Measurements from ENCODE around the gene CAB39. TPM values are rescaled to one million over a fixed set of nuclear protein-coding genes. Genes with fewer than 3 reads are reported as not detected.

Gene CAB39
- total RNA-seq, 2 experiments from 2014 or later = 122 to 148 TPM

GRCh38 chr2:230797515-230798495 is 85.2 kb downstream of the CAB39 start:
- DNase-seq (peak; percentile 52), ATAC-seq (peak; percentile 21)
- Mint-ChIP-seq H3K9me3 (ENCODE audit: low read depth) (no peaks in the 10 kb centered on the region), H3K27ac (peak overlapping the region; percentile 82), H3K4me3 (no peak overlapping the region), H3K27me3 (no peaks in the 10 kb centered on the region), H3K4me1 (peaks cover 27% of the 10 kb centered on the region), H3K36me3 (ENCODE audit: low read depth) (peaks cover 61% of the 10 kb centered on the region)
- intact Hi-C loops (cut with DNase I, micrococcal nuclease) = loop anchor here (1.0 to 10.0 kb wide), 12 partner anchors 75 to 791 kb away; partner anchors contain the start of genes SP100 (in 2 of the 2) and CAB39 (in 1 of the 2)
- POLR2A ChIA-PET = interaction anchor here (1.1 kb wide), 1 partner anchor 84 kb away, joined by 5 read pairs; no protein-coding TSS in a partner anchor
- CTCF ChIA-PET = interaction anchor here (0.5 to 3.7 kb wide), 57 partner anchors 7 to 789 kb away, joined by 3 to 36 read pairs (median 4); no protein-coding TSS in a partner anchor

GRCh38 chr2:230798769-230799399 is 86.2 kb downstream of the CAB39 start:
- DNase-seq = peak; percentile 63
- H3K27ac Mint-ChIP-seq = peak overlapping the region; percentile 82
- POLR2A ChIA-PET = interaction anchor here (1.1 kb wide), 1 partner anchor 85 kb away, joined by 5 read pairs; no protein-coding TSS in a partner anchor

GRCh38 chr2:230805353-230806017 is 92.8 kb downstream of the CAB39 start:
- peak; percentile 76 for ATAC-seq
- Mint-ChIP-seq H3K27me3 (no peaks in the 10 kb centered on the region), H3K27ac (peak overlapping the region; percentile 70), H3K36me3 (ENCODE audit: low read depth) (peaks cover 58% of the 10 kb centered on the region), H3K4me1 (peaks cover 24% of the 10 kb centered on the region), H3K4me3 (no peak overlapping the region), H3K9me3 (ENCODE audit: low read depth) (no peaks in the 10 kb centered on the region)
- DNase-seq = peak; percentile 46
- ChIA-PET CTCF (interaction anchor here (0.6 to 1.9 kb wide), 8 partner anchors 11 to 93 kb away, joined by 3 to 8 read pairs (median 4); no protein-coding TSS in a partner anchor), POLR2A (interaction anchor here (0.6 to 0.9 kb wide), 2 partner anchors 12 to 19 kb away, joined by 3 read pairs; no protein-coding TSS in a partner anchor)
- intact Hi-C loops (cut with DNase I, micrococcal nuclease) = no loop called here

More at GRCh38 chr2:230798769-230799399, 86.2 kb downstream of the CAB39 start:
- Mint-ChIP-seq H3K27me3 (no peaks in the 10 kb centered on the region), H3K9me3 (ENCODE audit: low read depth) (no peaks in the 10 kb centered on the region), H3K36me3 (ENCODE audit: low read depth) (peaks cover 61% of the 10 kb centered on the region), H3K4me3 (no peak overlapping the region), H3K4me1 (peaks cover 18% of the 10 kb centered on the region)
- ATAC-seq = no peak
- CTCF ChIA-PET = interaction anchor here (0.7 to 3.7 kb wide), 50 partner anchors 8 to 790 kb away, joined by 3 to 36 read pairs (median 4); no protein-coding TSS in a partner anchor
- intact Hi-C loops (cut with DNase I, micrococcal nuclease) = loop anchor here (1.0 to 10.0 kb wide), 12 partner anchors 76 to 792 kb away; partner anchors contain the start of genes SP100 (in 2 of the 2) and CAB39 (in 1 of the 2)

GRCh38 chr2:230807729-230808128 is 95.1 kb downstream of the CAB39 start:
- Mint-ChIP-seq H3K4me3 (no peak overlapping the region), H3K27ac (peak overlapping the region; percentile 66), H3K27me3 (no peaks in the 10 kb centered on the region), H3K36me3 (ENCODE audit: low read depth) (peaks cover 51% of the 10 kb centered on the region), H3K4me1 (peaks cover 24% of the 10 kb centered on the region), H3K9me3 (ENCODE audit: low read depth) (no peaks in the 10 kb centered on the region)
- ChIA-PET POLR2A (no interaction called here), CTCF (no interaction called here)
- no peak for ATAC-seq
- intact Hi-C loops (cut with DNase I, micrococcal nuclease) = no loop called here
- no peak for DNase-seq

- Mint-ChIP-seq H3K4me1 (peaks cover 25% of the 10 kb centered on the region), H3K4me3 (no peak overlapping the region), H3K27me3 (no peaks in the 10 kb centered on the region), H3K9me3 (ENCODE audit: low read depth) (no peaks in the 10 kb centered on the region), H3K36me3 (ENCODE audit: low read depth) (peaks cover 48% of the 10 kb centered on the region), H3K27ac (no peak overlapping the region)
- intact Hi-C loops (cut with DNase I, micrococcal nuclease) = no loop called here
- ChIA-PET POLR2A (no interaction called here), CTCF (interaction anchor here (1.0 to 4.6 kb wide), 6 partner anchors 10 to 229 kb away, joined by 3 to 22 read pairs (median 4); no protein-coding TSS in a partner anchor)
- ATAC-seq = no peak
- DNase-seq = no peak
Observed at GRCh38 chr2:230809015-230809414, 96.4 kb downstream of the CAB39 start.

GRCh38 chr2:230809677-230810251 is 97.1 kb downstream of the CAB39 start:
- intact Hi-C loops (cut with DNase I, micrococcal nuclease) = no loop called here
- H3K36me3 Mint-ChIP-seq (ENCODE audit: low read depth) = peaks cover 45% of the 10 kb centered on the region
- H3K27me3 Mint-ChIP-seq = no peaks in the 10 kb centered on the region
- ChIA-PET CTCF (interaction anchor here (0.6 to 4.6 kb wide), 9 partner anchors 9 to 497 kb away, joined by 3 to 22 read pairs (median 3); no protein-coding TSS in a partner anchor), POLR2A (no interaction called here)
- no peaks in the 10 kb centered on the region for H3K9me3 Mint-ChIP-seq (ENCODE audit: low read depth)
- no peak for DNase-seq
- no peak overlapping the region for H3K27ac Mint-ChIP-seq
- peaks cover 21% of the 10 kb centered on the region for H3K4me1 Mint-ChIP-seq
- H3K4me3 Mint-ChIP-seq = no peak overlapping the region
- no peak for ATAC-seq

GRCh38 chr2:230811508-230811907 is 98.9 kb downstream of the CAB39 start:
- intact Hi-C loops (cut with DNase I, micrococcal nuclease) = no loop called here
- no peak for DNase-seq
- Mint-ChIP-seq H3K36me3 (ENCODE audit: low read depth) (peaks cover 40% of the 10 kb centered on the region), H3K4me3 (no peak overlapping the region), H3K27ac (peak overlapping the region; percentile 38), H3K27me3 (no peaks in the 10 kb centered on the region), H3K4me1 (peaks cover 7% of the 10 kb centered on the region), H3K9me3 (ENCODE audit: low read depth) (no peaks in the 10 kb centered on the region)
- CTCF ChIA-PET = interaction anchor here (0.7 to 4.6 kb wide), 3 partner anchors 13 to 166 kb away, joined by 4 to 22 read pairs (median 15); no protein-coding TSS in a partner anchor
- POLR2A ChIA-PET = no interaction called here
- ATAC-seq = no peak

GRCh38 chr2:230812033-230812432 is 99.4 kb downstream of the CAB39 start:
- H3K9me3 Mint-ChIP-seq (ENCODE audit: low read depth) = no peaks in the 10 kb centered on the region

GRCh38 chr2:230814616-230815015 is 102.0 kb downstream of the CAB39 start:
- Mint-ChIP-seq H3K9me3 (ENCODE audit: low read depth) (no peaks in the 10 kb centered on the region), H3K4me1 (peaks cover 4% of the 10 kb centered on the region), H3K27me3 (no peaks in the 10 kb centered on the region), H3K27ac (peak overlapping the region; percentile 58), H3K36me3 (ENCODE audit: low read depth) (peaks cover 48% of the 10 kb centered on the region), H3K4me3 (no peak overlapping the region)
- ATAC-seq (peak; percentile 42), DNase-seq (no peak)
- POLR2A ChIA-PET = interaction anchor here (0.6 kb wide), 1 partner anchor 389 kb away, joined by 3 read pairs; no protein-coding TSS in a partner anchor
- intact Hi-C loops (cut with DNase I, micrococcal nuclease) = no loop called here
- CTCF ChIA-PET = interaction anchor here (0.7 to 3.4 kb wide), 8 partner anchors 9 to 487 kb away, joined by 3 to 15 read pairs (median 3); partner anchors contain the start of gene SP140L

More at GRCh38 chr2:230812033-230812432, 99.4 kb downstream of the CAB39 start:
- H3K36me3 Mint-ChIP-seq (ENCODE audit: low read depth) = peaks cover 37% of the 10 kb centered on the region
- POLR2A ChIA-PET = no interaction called here
- no peaks in the 10 kb centered on the region for H3K27me3 Mint-ChIP-seq
- peak overlapping the region; percentile 38 for H3K27ac Mint-ChIP-seq
- DNase-seq (no peak), ATAC-seq (no peak)
- intact Hi-C loops (cut with DNase I, micrococcal nuclease) = no loop called here
- CTCF ChIA-PET = interaction anchor here (0.6 to 4.6 kb wide), 5 partner anchors 12 to 98 kb away, joined by 3 to 22 read pairs (median 4); no protein-coding TSS in a partner anchor
- H3K4me3 Mint-ChIP-seq = no peak overlapping the region
- peaks cover 4% of the 10 kb centered on the region for H3K4me1 Mint-ChIP-seq

GRCh38 chr2:230815088-230815487 is 102.4 kb downstream of the CAB39 start:
- ATAC-seq = no peak
- no peak for DNase-seq
- POLR2A ChIA-PET = interaction anchor here (0.6 kb wide), 1 partner anchor 389 kb away, joined by 3 read pairs; no protein-coding TSS in a partner anchor
- intact Hi-C loops (cut with DNase I, micrococcal nuclease) = no loop called here
- H3K27me3 Mint-ChIP-seq = no peaks in the 10 kb centered on the region
- no peak overlapping the region for H3K4me3 Mint-ChIP-seq
- CTCF ChIA-PET = interaction anchor here (0.9 to 2.3 kb wide), 3 partner anchors 9 to 488 kb away, joined by 3 to 12 read pairs (median 3); partner anchors contain the start of gene SP140L
- H3K4me1 Mint-ChIP-seq = peaks cover 4% of the 10 kb centered on the region
- peak overlapping the region; percentile 58 for H3K27ac Mint-ChIP-seq
- peaks cover 48% of the 10 kb centered on the region for H3K36me3 Mint-ChIP-seq (ENCODE audit: low read depth)
- no peaks in the 10 kb centered on the region for H3K9me3 Mint-ChIP-seq (ENCODE audit: low read depth)
